Naive B cell (primary cell): ENCODE results near the gene VEGFD. TPM values are rescaled to one million over a fixed set of nuclear protein-coding genes. Genes with fewer than 3 reads are reported as not detected.
A peak's percentile ranks its signal among the peaks of the same experiment; 100 is the strongest.

ENCODE experiments used
- ATAC-seq, 2 donors: fragments of 150-1000 bp; cut with Tn5 transposase; 2 replicates each; pipeline ENCODE4 v1.10.0; 2021; ENCODE audit warnings: low read depth in 2 of 2, mild to moderate bottlenecking in 2 of 2, moderate library complexity in 2 of 2
- DNase-seq: peaks from one replicate; pipeline ENCODE4 v3.0.0; 2022
- H3K27ac Mint-ChIP-seq, 6 donors: one replicate each; pipeline ENCODE4 v1.8.0; 2020 to 2022; ENCODE audit warnings: mild to moderate bottlenecking in 6 of 6, mixed read lengths in 6 of 6, moderate library complexity in 5 of 6, inconsistent platforms in 2 of 6
- H3K27me3 Mint-ChIP-seq, 3 donors: one replicate each; pipeline ENCODE4 v1.8.0; 2021 to 2022; ENCODE audit warnings: mixed read lengths in 3 of 3, mild to moderate bottlenecking in 1 of 3
- H3K36me3 Mint-ChIP-seq, 2 donors: one replicate each; pipeline ENCODE4 v1.8.0; 2020 to 2022; ENCODE audit warnings: mixed read lengths in 2 of 2, inconsistent platforms in 1 of 2, mild to moderate bottlenecking in 1 of 2
- H3K4me1 Mint-ChIP-seq, 3 donors: one replicate each; pipeline ENCODE4 v1.8.0; 2020 to 2022; ENCODE audit warnings: mixed read lengths in 3 of 3, inconsistent platforms in 1 of 3, mild to moderate bottlenecking in 1 of 3, moderate library complexity in 1 of 3
- H3K4me3 Mint-ChIP-seq, 8 donors: one replicate each; pipeline ENCODE4 v1.8.0; 2020 to 2022; ENCODE audit warnings: mild to moderate bottlenecking in 8 of 8, mixed read lengths in 8 of 8, moderate library complexity in 8 of 8, inconsistent platforms in 2 of 8
- H3K9me3 Mint-ChIP-seq, 7 donors: one replicate each; pipeline ENCODE4 v1.8.0; 2020 to 2022; ENCODE audit warnings: mixed read lengths in 7 of 7, mild to moderate bottlenecking in 5 of 7, inconsistent platforms in 2 of 7, moderate library complexity in 1 of 7
- polyA plus RNA-seq, 6 donors: library from polyadenylated mRNA; unstranded; fragments of 300-500 nt; fragmentation: Illumina TruSeq; gene quantifications; one replicate each; pipeline ENCODE4 v1.2.3, GENCODE V29; 2021; ENCODE audit warnings: low read depth in 6 of 6

The VEGFD gene
- polyA plus RNA-seq, 6 donors from 2014 or later = not detected

DNA sequence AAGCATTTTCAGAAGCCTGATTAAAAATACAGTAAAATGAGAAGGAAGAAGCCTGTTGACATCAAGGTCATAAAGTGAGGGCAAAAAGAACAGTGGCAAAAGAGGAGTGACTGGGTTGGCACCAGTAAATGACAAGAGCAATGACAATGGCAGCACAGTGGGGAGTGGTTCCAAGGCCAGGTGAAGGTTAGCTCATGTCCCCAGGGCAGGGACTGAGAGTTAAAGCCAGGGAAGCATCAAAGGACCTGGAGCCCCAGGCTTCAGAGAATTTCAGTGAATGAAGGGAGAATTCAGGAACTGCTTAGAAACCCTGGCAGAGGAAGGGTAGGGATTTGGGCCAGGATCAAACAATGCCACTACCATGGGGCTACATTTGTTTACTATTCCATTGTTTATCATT lies 40.1 kb downstream of the VEGFD start:
- H3K36me3 Mint-ChIP-seq = no peaks in the 10 kb centered on the region
- H3K9me3 Mint-ChIP-seq = no peaks in the 10 kb centered on the region
- peak overlapping the region in 1 of 6 donors; percentile 30 for H3K27ac Mint-ChIP-seq
- no peak overlapping the region for H3K4me3 Mint-ChIP-seq
- no peaks in the 10 kb centered on the region for H3K4me1 Mint-ChIP-seq
- peaks cover 8 to 36% (median 14%) of the 10 kb centered on the region in 3 donors for H3K27me3 Mint-ChIP-seq
- no peak for ATAC-seq
- DNase-seq = no peak

DNA sequence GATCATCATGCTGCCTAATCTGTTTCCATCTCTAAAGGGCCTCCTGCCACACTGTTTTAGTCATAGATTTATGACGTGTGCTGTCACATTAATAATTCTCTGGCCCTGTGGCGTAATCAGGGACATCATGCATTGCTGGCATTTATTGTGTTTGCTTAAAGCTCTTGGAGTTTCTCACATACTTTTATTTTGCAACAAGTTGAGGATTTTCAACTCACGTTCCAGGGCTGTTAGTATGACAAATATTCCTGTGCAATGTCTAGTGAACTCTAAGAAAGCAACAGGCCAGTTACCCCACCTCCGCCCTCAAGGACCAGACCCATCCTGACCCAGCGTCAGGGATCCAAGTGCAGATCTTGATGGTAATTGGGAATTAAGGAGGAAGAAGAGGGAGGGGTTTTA lies 41.1 kb downstream of the VEGFD start:
- no peaks in the 10 kb centered on the region for H3K36me3 Mint-ChIP-seq
- H3K27me3 Mint-ChIP-seq = peaks cover 11 to 40% (median 16%) of the 10 kb centered on the region in 3 donors
- no peaks in the 10 kb centered on the region for H3K4me1 Mint-ChIP-seq
- ATAC-seq = no peak
- no peak for DNase-seq
- H3K27ac Mint-ChIP-seq = no peak overlapping the region
- H3K4me3 Mint-ChIP-seq = no peak overlapping the region
- H3K9me3 Mint-ChIP-seq = no peaks in the 10 kb centered on the region

DNA sequence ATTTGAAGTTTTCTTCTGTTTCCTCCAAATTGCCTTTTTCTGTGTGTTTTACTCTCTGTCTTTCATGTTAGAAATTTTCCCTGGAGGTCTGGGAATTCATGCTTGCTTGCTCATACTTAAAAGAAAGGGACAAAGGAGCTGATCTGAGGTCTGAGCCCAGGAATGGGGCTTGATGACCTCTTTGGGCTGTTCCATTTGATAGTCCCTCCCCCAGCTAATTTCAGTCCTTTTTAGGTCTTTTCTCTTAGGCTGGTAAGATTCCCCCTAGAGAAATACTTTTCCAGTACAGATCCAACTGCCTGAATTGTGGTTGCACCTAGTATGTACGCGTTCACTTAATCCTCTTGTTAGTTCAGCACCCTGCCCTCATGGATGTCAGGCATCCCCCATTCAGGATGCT lies 43.3 kb downstream of the VEGFD start:
- no peaks in the 10 kb centered on the region for H3K36me3 Mint-ChIP-seq
- H3K4me1 Mint-ChIP-seq = peaks cover 0 to 4% (median 0%) of the 10 kb centered on the region in 3 donors
- H3K27me3 Mint-ChIP-seq = peaks cover 21 to 44% (median 23%) of the 10 kb centered on the region in 3 donors
- H3K4me3 Mint-ChIP-seq = peak overlapping the region in 1 of 8 donors; percentile 10
- DNase-seq (no peak), ATAC-seq (no peak)
- H3K9me3 Mint-ChIP-seq = peaks cover 0 to 4% (median 0%) of the 10 kb centered on the region in 7 donors
- H3K27ac Mint-ChIP-seq = peak overlapping the region in 1 of 6 donors; percentile 16

DNA sequence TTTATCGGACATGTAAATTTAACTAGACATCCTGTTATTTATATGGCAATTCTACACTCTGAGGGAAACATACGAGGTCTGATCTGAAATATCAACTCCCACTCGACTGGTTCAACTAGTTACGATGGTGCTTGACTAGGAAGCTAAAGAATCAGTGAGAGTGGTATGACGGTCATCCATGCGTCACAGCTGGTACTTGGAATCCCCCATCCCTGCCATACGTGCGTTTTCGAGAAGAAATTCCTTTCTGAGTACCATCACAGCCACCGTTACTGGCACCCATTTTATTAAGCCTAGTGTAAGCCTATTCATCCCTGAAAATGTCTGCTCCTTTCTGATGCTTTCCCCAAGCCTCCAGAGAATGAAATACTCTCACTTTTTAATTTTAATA lies 48.2 kb downstream of the VEGFD start:
- DNase-seq (peak; percentile 49), ATAC-seq (peak; percentile 54 to 57)
- peaks cover 0 to 4% (median 0%) of the 10 kb centered on the region in 7 donors for H3K9me3 Mint-ChIP-seq
- H3K27ac Mint-ChIP-seq = peak overlapping the region; percentile 95 to 99 (median 98)
- peaks cover 13 to 33% (median 15%) of the 10 kb centered on the region in 3 donors for H3K27me3 Mint-ChIP-seq
- H3K36me3 Mint-ChIP-seq = no peaks in the 10 kb centered on the region
- peak overlapping the region; percentile 87 to 95 (median 92) for H3K4me3 Mint-ChIP-seq
- H3K4me1 Mint-ChIP-seq = peaks cover 0 to 11% (median 4%) of the 10 kb centered on the region in 3 donors

DNA sequence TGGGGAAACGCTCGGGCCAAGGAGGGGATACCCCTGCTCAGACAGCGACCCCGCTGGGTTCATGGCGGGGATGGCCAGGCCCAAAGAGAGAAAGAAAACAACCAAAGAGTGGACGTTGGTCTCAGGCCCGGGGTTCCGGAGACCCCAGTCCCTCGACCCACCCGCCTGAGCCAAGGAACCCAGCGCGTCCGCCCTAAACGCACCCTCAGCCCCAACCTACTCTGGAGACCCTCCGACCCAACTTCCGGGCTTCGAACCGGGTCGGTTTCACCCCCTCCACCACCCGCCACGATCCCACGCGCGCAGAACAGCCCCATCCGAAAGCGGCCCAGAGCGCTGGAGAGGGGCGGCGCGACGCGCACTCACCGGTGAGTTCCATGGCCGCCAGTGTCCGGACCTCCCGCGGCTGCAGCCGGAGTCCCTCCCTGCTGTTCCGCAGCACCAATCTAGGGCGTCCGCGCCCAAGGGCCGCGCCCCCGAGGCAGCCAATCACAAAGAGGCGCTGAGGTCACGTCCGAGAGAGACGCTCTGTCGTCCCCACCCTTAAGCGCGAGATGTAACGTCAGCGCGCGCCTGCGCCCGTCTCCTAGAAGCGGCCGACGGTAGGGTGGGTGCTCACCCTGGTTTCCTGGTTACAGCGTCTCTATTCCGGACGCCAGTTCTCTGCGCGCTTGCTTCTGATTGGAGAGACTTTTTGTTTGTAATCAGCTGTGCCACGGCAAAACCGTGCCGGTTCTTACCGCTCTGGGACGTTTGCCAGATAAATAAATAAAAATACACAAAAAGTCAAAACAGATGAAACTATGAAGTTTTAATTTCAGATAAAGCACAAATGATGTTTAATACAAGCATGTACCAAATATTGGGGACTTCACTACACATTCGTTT lies 48.8 kb downstream of the VEGFD start, which contains the start of gene PIGA:
TSS of gene PIGA (minus strand) at position 389 of the 888 bp plus-strand sequence. CDS start 3,593 bp downstream, outside the sequence.
- peak; percentile 91 for DNase-seq
- Mint-ChIP-seq H3K4me1 (peaks cover 0 to 11% (median 4%) of the 10 kb centered on the region in 3 donors), H3K36me3 (no peaks in the 10 kb centered on the region), H3K9me3 (peaks cover 0 to 4% (median 0%) of the 10 kb centered on the region in 7 donors), H3K4me3 (peak within 1 kb of the TSS; percentile 87 to 95 (median 92)), H3K27ac (peak within 1 kb of the TSS; percentile 95 to 99 (median 98)), H3K27me3 (peaks cover 8 to 26% (median 15%) of the 10 kb centered on the region in 3 donors)
- ATAC-seq = peak; percentile 86 to 88

DNA sequence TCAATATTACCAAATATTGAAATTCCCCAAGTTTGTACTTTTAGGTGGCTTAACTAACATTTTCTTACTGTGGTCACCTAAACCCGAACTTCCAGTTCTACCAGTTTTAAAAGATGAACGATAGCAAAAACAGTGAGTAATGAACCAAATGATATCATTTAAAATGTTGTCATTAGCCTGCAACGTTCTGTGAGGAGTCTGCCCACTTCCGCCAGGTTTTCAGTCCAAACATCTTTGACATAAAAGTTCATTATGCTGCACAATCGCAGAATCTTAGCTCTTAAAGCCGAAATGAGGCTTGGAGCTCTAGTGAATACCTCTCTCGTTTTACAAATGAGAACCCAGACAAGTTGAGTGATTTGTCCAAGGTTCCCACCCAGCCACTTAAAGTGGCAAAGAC lies 49.7 kb downstream of the VEGFD start:
- ATAC-seq = no peak
- Mint-ChIP-seq H3K36me3 (no peaks in the 10 kb centered on the region), H3K4me1 (peaks cover 0 to 11% (median 4%) of the 10 kb centered on the region in 3 donors), H3K4me3 (peak overlapping the region; percentile 87 to 95 (median 92)), H3K27ac (peak overlapping the region; percentile 94 to 99 (median 98)), H3K9me3 (peaks cover 0 to 4% (median 0%) of the 10 kb centered on the region in 7 donors), H3K27me3 (peaks cover 8 to 21% (median 15%) of the 10 kb centered on the region in 3 donors)
- DNase-seq = no peak

DNA sequence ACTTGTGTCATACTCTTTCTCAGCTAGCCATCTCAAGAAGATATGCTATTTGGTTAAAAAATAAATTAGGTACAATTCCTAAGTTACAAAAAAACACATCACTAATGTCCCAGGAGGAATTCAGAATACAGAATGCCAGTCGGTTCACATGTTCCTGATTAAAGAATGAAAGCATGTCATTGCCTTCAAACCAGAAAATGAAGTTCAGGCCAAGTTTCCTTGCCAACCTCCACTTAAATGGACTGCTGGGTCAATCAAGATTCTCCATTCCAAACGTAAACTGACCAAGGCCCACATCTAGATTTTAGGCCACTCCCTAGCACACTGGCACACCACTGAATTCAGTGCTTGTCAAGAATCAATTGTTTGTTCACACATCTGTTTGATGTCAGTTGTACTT lies 55.4 kb downstream of the VEGFD start:
- ATAC-seq (no peak), DNase-seq (no peak)
- H3K27me3 Mint-ChIP-seq = no peaks in the 10 kb centered on the region
- H3K9me3 Mint-ChIP-seq = peaks cover 0 to 3% (median 0%) of the 10 kb centered on the region in 7 donors
- H3K36me3 Mint-ChIP-seq = no peaks in the 10 kb centered on the region
- H3K27ac Mint-ChIP-seq = no peak overlapping the region
- peaks cover 0 to 4% (median 0%) of the 10 kb centered on the region in 3 donors for H3K4me1 Mint-ChIP-seq
- no peak overlapping the region for H3K4me3 Mint-ChIP-seq

DNA sequence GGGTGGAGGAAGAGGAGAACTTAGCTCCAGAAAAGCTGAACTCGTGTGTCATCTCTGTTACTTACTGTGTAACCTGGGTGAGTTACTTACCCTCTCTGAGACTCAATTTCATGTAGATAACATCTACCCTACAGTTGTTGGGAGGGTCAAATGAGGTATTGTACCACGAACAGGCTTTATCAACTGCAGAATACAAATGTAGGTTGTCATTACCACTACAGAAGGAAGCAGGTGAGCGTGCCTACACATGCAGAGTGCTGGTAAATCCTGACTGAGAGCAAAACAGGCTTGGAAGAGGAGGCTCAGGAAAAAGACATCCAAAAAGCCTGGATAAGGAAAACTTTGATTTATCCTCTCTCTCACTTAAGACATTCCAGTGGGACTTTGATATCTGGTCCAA lies 56.1 kb downstream of the VEGFD start:
- Mint-ChIP-seq H3K36me3 (no peaks in the 10 kb centered on the region), H3K9me3 (peaks cover 0 to 3% (median 0%) of the 10 kb centered on the region in 7 donors), H3K4me3 (no peak overlapping the region), H3K27me3 (no peaks in the 10 kb centered on the region), H3K27ac (peak overlapping the region in 2 of 6 donors; percentile 41 to 44), H3K4me1 (peaks cover 0 to 4% (median 0%) of the 10 kb centered on the region in 3 donors)
- no peak for ATAC-seq
- DNase-seq = no peak

DNA sequence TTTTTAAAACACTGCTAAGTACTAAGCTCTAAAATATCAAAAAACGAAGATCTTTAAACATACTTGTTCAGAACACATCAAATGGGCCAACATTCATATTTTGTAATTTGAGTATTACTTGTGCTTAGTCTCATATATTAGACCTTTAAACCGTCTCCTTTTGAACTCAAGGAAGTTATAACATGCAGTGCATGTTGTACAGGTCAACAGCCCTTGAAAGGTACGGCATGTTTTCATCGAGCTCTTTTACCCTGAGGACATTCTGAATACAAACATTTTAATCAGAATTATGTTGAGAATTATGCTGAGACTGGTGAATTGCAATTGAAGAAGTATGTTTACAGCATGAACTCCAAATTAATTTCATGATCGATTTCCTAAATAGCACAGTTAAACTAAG lies 61.7 kb downstream of the VEGFD start:
- Mint-ChIP-seq H3K36me3 (no peaks in the 10 kb centered on the region), H3K4me1 (no peaks in the 10 kb centered on the region)
- no peak for DNase-seq

DNA sequence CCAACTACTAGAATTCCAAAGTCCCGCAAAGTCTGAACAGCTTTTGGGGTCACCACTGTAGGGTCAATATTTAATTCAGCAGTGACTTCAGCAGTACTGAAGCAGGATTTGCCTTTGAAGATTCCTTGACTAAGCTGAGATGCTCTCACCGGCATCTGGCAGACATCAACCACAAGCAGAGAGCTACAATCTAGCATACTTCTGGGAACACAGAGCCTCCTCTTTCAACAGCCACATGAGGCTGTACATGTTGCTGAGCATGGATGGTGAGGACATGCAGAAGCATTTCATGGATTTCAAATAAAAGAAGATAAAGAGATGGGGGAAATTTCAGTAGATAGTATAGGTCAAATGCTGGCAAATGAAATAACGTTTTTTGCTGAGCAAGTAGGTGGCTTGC lies 62.1 kb downstream of the VEGFD start:
- H3K9me3 Mint-ChIP-seq = peaks cover 0 to 2% (median 0%) of the 10 kb centered on the region in 7 donors
- H3K27ac Mint-ChIP-seq = peak overlapping the region in 1 of 6 donors; percentile 30
- H3K4me1 Mint-ChIP-seq = no peaks in the 10 kb centered on the region
- H3K4me3 Mint-ChIP-seq = no peak overlapping the region
- H3K36me3 Mint-ChIP-seq = no peaks in the 10 kb centered on the region
- DNase-seq (no peak), ATAC-seq (no peak)
- no peaks in the 10 kb centered on the region for H3K27me3 Mint-ChIP-seq

More for the DNA sequence above, 61.7 kb downstream of the VEGFD start:
- H3K27me3 Mint-ChIP-seq = no peaks in the 10 kb centered on the region
- H3K4me3 Mint-ChIP-seq = no peak overlapping the region
- ATAC-seq = no peak
- no peak overlapping the region for H3K27ac Mint-ChIP-seq
- H3K9me3 Mint-ChIP-seq = peaks cover 0 to 2% (median 0%) of the 10 kb centered on the region in 7 donors

DNA sequence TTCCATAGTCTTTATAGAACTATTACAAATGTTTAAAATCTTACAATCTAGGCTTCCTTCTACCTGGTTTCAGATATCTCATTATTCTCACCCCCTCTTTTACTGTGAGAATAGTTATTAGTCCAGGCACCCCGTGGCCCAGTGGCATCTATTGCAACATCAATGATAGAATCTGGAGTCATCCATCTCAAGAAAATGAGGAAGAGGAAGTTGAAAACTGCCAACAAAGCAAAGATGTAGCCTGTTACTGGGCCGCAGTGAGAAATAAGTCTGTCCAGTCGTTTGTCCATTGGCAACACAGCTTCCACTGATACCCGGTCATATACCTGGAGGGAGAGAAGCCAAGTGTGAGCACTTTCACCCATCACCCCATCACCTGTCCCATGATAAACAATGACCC lies 62.8 kb downstream of the VEGFD start:
- no peaks in the 10 kb centered on the region for H3K4me1 Mint-ChIP-seq
- no peak for ATAC-seq
- H3K27me3 Mint-ChIP-seq = no peaks in the 10 kb centered on the region
- no peak for DNase-seq
- H3K36me3 Mint-ChIP-seq = no peaks in the 10 kb centered on the region
- no peak overlapping the region for H3K4me3 Mint-ChIP-seq
- no peak overlapping the region for H3K27ac Mint-ChIP-seq
- H3K9me3 Mint-ChIP-seq = peaks cover 0 to 2% (median 0%) of the 10 kb centered on the region in 7 donors

DNA sequence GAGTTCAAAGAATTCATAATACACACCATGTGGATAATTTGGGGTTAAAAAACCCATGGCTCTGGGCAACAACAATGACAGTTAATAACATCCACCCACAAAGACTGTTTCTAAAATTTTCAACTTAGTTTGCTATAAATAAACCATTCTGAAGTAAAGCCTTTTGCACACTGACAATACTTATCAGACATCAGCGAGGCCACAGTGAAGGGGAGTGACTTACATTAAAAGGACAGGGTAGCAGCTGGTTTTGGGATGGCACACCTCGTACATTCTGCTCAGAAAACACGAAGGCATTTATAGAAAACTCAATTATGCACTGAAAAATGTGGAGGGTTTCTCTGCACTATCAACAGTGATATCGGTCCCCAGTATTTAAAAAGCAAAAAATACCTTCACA lies 63.9 kb downstream of the VEGFD start:
- ATAC-seq = no peak
- Mint-ChIP-seq H3K9me3 (peaks cover 0 to 2% (median 0%) of the 10 kb centered on the region in 7 donors), H3K27ac (peak overlapping the region in 1 of 6 donors; percentile 20), H3K4me1 (no peaks in the 10 kb centered on the region), H3K27me3 (no peaks in the 10 kb centered on the region), H3K36me3 (no peaks in the 10 kb centered on the region), H3K4me3 (no peak overlapping the region)
- DNase-seq = no peak

DNA sequence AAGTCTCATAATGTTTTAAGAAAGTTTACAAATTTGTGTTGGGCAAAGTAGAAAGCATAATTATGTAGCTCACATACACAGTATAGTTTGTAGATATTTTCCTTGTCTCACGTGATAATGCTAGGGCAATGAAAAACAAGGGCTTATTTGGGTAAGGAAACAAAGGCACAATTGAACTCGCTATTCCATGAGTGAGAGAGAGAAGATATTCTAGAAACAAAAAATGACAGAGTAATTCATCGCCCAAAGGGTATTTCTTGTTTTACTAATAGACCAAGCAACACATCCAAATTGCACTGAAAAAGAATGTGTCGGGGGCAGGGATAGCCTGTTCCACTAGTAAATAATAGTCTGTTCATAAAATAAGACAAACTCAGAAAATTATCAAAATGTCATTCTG lies 65.1 kb downstream of the VEGFD start:
- ATAC-seq (no peak), DNase-seq (no peak)
- Mint-ChIP-seq H3K4me3 (no peak overlapping the region), H3K36me3 (no peaks in the 10 kb centered on the region), H3K4me1 (no peaks in the 10 kb centered on the region), H3K9me3 (peaks cover 0 to 2% (median 0%) of the 10 kb centered on the region in 7 donors), H3K27me3 (no peaks in the 10 kb centered on the region), H3K27ac (no peak overlapping the region)

DNA sequence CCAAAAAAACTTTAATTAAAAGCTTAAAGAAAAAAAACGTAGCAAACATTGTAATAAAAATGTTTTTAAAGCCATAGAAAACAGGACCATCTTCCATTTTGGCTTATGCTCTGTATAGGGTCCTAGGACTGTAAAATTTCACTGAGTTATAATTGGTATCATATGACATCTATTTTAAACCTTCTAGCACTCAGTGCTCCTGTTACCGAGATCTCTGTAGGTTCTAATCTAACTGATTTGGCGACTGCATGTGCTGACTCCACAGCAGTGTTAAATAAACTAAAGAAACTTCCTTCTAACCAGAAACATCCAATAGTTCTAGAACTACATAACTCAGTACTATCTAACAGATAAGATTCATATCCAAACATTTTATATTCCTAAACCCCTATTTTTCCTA lies 68.7 kb downstream of the VEGFD start, which contains the start of gene ASB11:
TSS of gene ASB11 (minus strand) at position 132 of the 400 bp plus-strand sequence. CDS start at position 97, 35 bp downstream.
- Mint-ChIP-seq H3K4me1 (no peaks in the 10 kb centered on the region), H3K27me3 (no peaks in the 10 kb centered on the region), H3K9me3 (peaks cover 0 to 2% (median 0%) of the 10 kb centered on the region in 7 donors), H3K4me3 (no peak within 1 kb of the TSS), H3K27ac (no peak within 1 kb of the TSS), H3K36me3 (no peaks in the 10 kb centered on the region)
- ATAC-seq (no peak), DNase-seq (no peak)
